GM21381 (cell line): ENCODE data around the gene PAQR3.
A peak's percentile ranks its signal among the peaks of the same experiment; 100 is the strongest.

Experiments
- ATAC-seq: cut with Tn5 transposase; IDR thresholded peaks from one replicate; pipeline ENCODE4 v1.9.1; 2021; ENCODE audit warnings: mild to moderate bottlenecking, moderate library complexity; ENCODE audit not compliant: unreplicated experiment

PAQR3 gene, protein sequence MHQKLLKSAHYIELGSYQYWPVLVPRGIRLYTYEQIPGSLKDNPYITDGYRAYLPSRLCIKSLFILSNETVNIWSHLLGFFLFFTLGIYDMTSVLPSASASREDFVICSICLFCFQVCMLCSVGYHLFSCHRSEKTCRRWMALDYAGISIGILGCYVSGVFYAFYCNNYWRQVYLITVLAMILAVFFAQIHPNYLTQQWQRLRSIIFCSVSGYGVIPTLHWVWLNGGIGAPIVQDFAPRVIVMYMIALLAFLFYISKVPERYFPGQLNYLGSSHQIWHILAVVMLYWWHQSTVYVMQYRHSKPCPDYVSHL

GRCh38 chr4:78938868-78939666, at the start of gene PAQR3:
Gene PAQR3 (minus strand): TSS chr4:78939438. CDS start chr4:78939224, 214 bp downstream.
- peak; percentile 99 for ATAC-seq

DNA sequence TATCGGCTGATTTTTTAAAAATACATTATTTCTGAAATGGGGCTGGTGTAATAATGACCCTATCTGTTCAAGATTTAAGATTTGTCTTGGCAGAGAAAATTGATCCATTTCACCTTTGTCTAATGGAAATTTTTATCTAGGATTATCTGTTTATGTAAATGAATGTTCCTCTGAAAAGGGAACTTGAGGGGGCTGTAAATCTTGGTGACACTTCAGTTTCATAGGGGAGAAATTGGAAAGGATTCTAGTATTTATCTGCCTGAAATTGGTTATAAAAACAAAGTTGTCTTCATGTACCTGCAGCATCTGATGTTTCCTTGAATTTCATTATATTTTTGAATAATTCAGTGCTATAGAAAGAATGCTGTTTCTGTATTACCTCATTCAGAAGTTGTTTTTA, 48.4 kb upstream of the PAQR3 start:
- ATAC-seq: no peak

- no peak for ATAC-seq
These were observed 45.4 kb upstream of the PAQR3 start for GRCh38 chr4:78984593-78984992.

- ATAC-seq: no peak
These were observed 36.6 kb upstream of the PAQR3 start for GRCh38 chr4:78975865-78976264.

GRCh38 chr4:78971776-78972175, 32.5 kb upstream of the PAQR3 start:
- ATAC-seq: no peak

GRCh38 chr4:78971326-78971725, 32.1 kb upstream of the PAQR3 start:
- no peak for ATAC-seq

DNA sequence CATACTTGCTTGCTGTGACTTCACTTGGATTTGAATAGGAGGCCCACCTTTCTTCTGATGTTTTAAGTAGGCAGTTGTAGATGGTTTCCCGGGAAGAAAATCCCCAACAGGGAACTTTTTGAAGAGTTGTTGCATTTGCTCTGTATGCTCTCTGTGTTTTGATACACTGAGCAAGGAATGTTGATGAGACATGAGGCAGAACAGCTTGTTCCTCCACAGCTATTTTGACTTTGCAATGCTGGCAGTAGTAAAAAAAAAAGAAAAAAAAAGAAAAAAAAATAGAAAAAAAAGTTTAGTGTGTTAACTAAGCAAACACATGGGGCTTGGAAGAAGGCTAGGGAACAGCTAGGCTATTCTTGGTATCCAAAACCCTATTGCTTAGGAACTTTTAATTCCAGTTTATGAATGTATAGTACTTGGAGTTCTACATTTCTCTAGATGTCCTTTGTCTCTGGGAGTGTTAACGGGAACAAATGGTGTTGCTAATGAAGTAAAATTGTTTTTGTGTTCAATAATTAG, 23.4 kb upstream of the PAQR3 start:
- no peak for ATAC-seq

GRCh38 chr4:78960926-78961325, 21.7 kb upstream of the PAQR3 start:
- no peak for ATAC-seq

DNA sequence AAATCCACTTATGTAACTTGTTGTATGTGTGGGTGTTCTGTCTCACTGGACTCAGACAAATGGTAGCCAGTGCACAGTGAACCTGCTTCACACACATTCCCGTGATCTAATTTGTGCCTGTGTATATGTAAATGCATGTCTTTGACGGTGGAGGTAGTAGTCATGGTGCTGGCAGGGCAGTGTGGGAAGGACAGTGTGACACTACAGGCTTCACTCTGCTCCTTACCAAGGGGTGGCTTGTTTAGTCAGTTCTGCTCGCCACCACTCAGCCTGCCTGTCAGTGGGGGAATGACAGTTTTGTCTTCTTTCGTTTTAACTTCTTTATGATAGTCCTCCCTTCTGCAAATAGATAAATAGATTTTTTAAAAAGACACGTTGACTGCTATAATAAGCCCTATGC, 17.7 kb upstream of the PAQR3 start:
- ATAC-seq: no peak

- no peak for ATAC-seq
These were observed 14.8 kb upstream of the PAQR3 start for GRCh38 chr4:78953769-78954666.

GRCh38 chr4:78953231-78953630, 14.0 kb upstream of the PAQR3 start:
- ATAC-seq: no peak

DNA sequence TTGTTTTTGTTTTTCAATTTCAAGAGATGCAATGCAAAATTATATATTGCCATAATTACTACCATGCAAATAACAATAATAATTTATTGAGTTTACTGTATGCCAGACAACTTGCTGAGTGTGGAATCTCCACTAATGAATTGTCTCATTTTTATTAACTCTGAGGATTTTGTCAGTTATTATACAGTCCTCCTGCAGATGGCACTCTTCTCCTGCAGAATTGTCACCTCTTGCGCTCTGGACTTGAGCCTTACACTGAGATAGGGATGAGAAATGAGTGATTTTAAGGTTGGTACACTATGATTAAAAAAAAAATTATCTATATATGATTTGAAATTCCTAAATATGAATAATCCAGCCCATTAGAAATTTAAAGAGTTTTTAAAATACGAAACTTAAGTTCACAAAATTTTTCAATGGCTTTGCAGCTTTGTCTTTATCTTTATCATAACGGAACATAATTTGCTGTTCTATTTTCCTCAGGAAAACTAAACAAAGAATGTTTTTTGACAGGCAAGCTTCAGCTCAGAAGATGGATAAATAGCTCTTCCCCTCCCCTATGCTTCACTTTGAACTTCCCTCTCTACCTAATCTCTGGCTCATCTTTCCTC, 12.7 kb upstream of the PAQR3 start:
- ATAC-seq: peak; percentile 71

DNA sequence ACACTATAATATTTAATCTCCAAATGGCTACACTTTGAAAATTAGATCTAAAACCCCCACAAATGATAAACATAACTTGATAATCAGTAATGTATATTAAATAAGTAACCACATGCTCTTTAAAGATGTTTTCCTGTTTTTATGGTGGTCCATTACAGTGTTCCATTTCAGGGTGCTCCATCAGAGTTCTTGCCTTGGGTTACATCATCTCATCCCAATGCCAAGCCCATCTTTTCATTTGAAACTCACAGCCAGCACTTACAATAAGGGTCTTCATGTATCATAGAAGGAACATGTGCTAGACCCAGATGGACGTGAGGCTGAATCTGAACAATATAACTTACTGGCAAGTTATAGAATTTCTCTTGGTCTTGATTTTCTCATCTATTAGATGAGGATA, 10.5 kb upstream of the PAQR3 start:
- no peak for ATAC-seq

- ATAC-seq: no peak
These were observed 6.5 kb upstream of the PAQR3 start for GRCh38 chr4:78945651-78946179.

GRCh38 chr4:78944381-78944780, 5.1 kb upstream of the PAQR3 start:
- no peak for ATAC-seq

DNA sequence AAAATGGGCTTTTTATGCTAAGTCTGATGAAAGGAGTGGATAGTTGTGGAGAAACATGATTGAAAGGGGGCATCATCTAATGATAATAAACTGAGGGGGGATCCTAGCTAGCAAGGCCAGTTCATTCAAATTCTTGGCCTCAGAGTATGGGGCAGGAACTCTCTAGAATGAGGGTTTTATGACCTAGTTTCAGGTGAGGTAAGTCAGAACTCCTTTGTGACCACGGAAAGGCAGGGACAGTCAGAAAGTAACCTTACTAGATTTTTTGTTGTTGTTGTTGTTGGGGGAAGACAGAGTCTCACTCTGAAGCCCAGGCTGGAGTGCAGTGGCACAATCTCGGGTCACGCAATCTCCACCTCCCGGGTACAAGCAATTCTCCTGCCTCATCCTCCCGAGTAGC, 1.5 kb upstream of the PAQR3 start:
- ATAC-seq: no peak

- no peak for ATAC-seq
These were observed 400 bp upstream of the PAQR3 start for GRCh38 chr4:78939667-78940008.

GRCh38 chr4:78938474-78938867, 767 bp downstream of the PAQR3 start:
- no peak for ATAC-seq

GRCh38 chr4:78937837-78938236, 1.4 kb downstream of the PAQR3 start:
- ATAC-seq: no peak

DNA sequence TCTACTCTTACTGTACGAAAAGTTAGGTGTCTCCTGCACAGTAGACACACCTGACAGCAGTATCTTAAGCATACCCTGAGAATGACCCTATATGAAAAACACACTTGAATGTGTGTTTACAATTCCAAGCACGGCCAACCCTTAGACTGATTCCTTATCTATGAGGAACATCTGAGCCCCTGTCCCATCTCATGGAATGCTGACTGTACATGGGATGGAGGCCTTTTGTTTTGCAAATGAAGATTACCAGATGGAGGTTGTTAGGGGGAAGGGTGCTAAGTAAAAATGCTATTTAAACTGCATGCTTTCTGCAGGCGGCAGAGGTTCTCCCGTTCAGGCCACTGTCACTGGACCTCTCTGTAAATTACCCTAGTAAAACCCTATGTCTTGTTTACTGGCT, 2.2 kb downstream of the PAQR3 start:
- ATAC-seq: no peak
